Neuronal stem cell (in vitro differentiated cells): ENCODE measurements around the gene PTPRD.

Experiments
- DNase-seq: peaks from one replicate; pipeline ENCODE4 v3.0.0-alpha.2; 2013; ENCODE audit warnings: low spot score
- H2AFZ ChIP-seq: one replicate; pipeline ENCODE4 v1.6.1; 2013; ENCODE audit warnings: mild to moderate bottlenecking, low read length, inconsistent platforms
- H2AK5ac ChIP-seq: 2 replicates; pipeline ENCODE4 v1.6.1; 2013; ENCODE audit warnings: low read depth, mild to moderate bottlenecking, inconsistent platforms, low read length, moderate library complexity, mixed read lengths
- H2BK120ac ChIP-seq: 2 replicates; pipeline ENCODE4 v1.6.1; 2013; ENCODE audit warnings: low read depth, mild to moderate bottlenecking, inconsistent platforms, low read length, moderate library complexity, mixed read lengths
- H2BK12ac ChIP-seq: one replicate; pipeline ENCODE4 v1.6.1; 2013; ENCODE audit warnings: low read length, inconsistent platforms
- H2BK15ac ChIP-seq: 2 replicates; pipeline ENCODE4 v1.6.1; 2013; ENCODE audit warnings: mild to moderate bottlenecking, low read length, inconsistent platforms, mixed read lengths
- H2BK5ac ChIP-seq: one replicate; pipeline ENCODE4 v1.6.1; 2013; ENCODE audit warnings: inconsistent platforms, mild to moderate bottlenecking, low read length, moderate library complexity
- H3K14ac ChIP-seq: one replicate; pipeline ENCODE4 v1.6.1; 2013; ENCODE audit warnings: low read length, inconsistent platforms
- H3K18ac ChIP-seq: 2 replicates; pipeline ENCODE4 v1.6.1; 2013; ENCODE audit warnings: low read length, inconsistent platforms
- H3K23ac ChIP-seq: 2 replicates; pipeline ENCODE4 v1.6.1; 2013; ENCODE audit warnings: low read depth, mild to moderate bottlenecking, mixed read lengths, low read length, inconsistent platforms; ENCODE audit not compliant: poor library complexity
- H3K27ac ChIP-seq: replicated peaks from 3 replicates; pipeline ENCODE4 v1.5.1; 2013; ENCODE audit warnings: low read length, inconsistent platforms
- H3K27me3 ChIP-seq, 3 experiments: 2 replicates each; pipeline ENCODE4 v1.6.1; 2013; ENCODE audit warnings: low read length in 3 of 3, mild to moderate bottlenecking in 2 of 3, inconsistent platforms in 1 of 3, low read depth in 1 of 3, mixed read lengths in 1 of 3, moderate library complexity in 1 of 3; ENCODE audit not compliant: control insufficient read depth in 3 of 3, insufficient read depth in 3 of 3
- H3K36me3 ChIP-seq, 2 donors: replicated peaks in 1 of 2; 2 replicates each; pipeline ENCODE4 v1.6.1; 2013; ENCODE audit warnings: low read length in 2 of 2; ENCODE audit not compliant: control insufficient read depth in 2 of 2, insufficient read depth in 2 of 2
- H3K4ac ChIP-seq: 2 replicates; pipeline ENCODE4 v1.6.1; 2013; ENCODE audit warnings: inconsistent platforms, mild to moderate bottlenecking, low read length, moderate library complexity
- H3K4me1 ChIP-seq, 2 donors: 1 replicate in 1 of 2; 2 replicates in 1 of 2; pipeline ENCODE4 v1.6.1; 2013; ENCODE audit warnings: low read length in 2 of 2, low read depth in 1 of 2; ENCODE audit not compliant: control insufficient read depth in 2 of 2, insufficient read depth in 1 of 2
- H3K4me2 ChIP-seq: one replicate; pipeline ENCODE4 v1.6.1; 2013; ENCODE audit warnings: mild to moderate bottlenecking, low read length, inconsistent platforms; ENCODE audit not compliant: insufficient read depth, poor library complexity, severe bottlenecking
- H3K4me3 ChIP-seq, 2 donors: 2 replicates each; pipeline ENCODE4 v1.5.1; 2013; ENCODE audit warnings: low read length in 2 of 2, mild to moderate bottlenecking in 2 of 2, inconsistent platforms in 1 of 2, moderate library complexity in 1 of 2
- H3K79me1 ChIP-seq: one replicate; pipeline ENCODE4 v1.6.1; 2013; ENCODE audit warnings: low read depth, mild to moderate bottlenecking, inconsistent platforms, low read length, moderate library complexity
- H3K9ac ChIP-seq: one replicate; pipeline ENCODE4 v1.6.1; 2013; ENCODE audit warnings: mild to moderate bottlenecking, low read depth, low read length, inconsistent platforms; ENCODE audit not compliant: poor library complexity
- H3K9me3 ChIP-seq, 2 donors: replicated peaks in 1 of 2; 2 replicates each; pipeline versions ENCODE3 to v1.6.1; 2013; ENCODE audit warnings: low read length in 2 of 2, mild to moderate bottlenecking in 2 of 2, inconsistent platforms in 1 of 2, low read depth in 1 of 2, mixed read lengths in 1 of 2, moderate library complexity in 1 of 2; ENCODE audit not compliant: control insufficient read depth in 2 of 2, insufficient read depth in 1 of 2
- H4K8ac ChIP-seq: one replicate; pipeline ENCODE4 v1.6.1; 2013; ENCODE audit warnings: low read depth, mild to moderate bottlenecking, inconsistent platforms, low read length, moderate library complexity
- H4K91ac ChIP-seq: one replicate; pipeline ENCODE4 v1.6.1; 2013; ENCODE audit warnings: low read length, low read depth, mild to moderate bottlenecking, inconsistent platforms; ENCODE audit not compliant: poor library complexity
- WGBS, 2 donors: extraction: QIAGEN DNeasy Blood & Tissue Kit; methylation state at CpG; one replicate each; pipeline ENCODE4 v1.1.7; 2013; ENCODE audit warnings: missing lambda C conversion rate in 2 of 2, mixed read lengths in 1 of 2; ENCODE audit not compliant: insufficient read length in 2 of 2, insufficient replicate concordance in 1 of 2; ENCODE audit errors: extremely low coverage in 2 of 2; 5-methylcytosine and 5-hydroxymethylcytosine counted together

Gene PTPRD

GRCh38 chr9:8477450-8477849 lies 2135.4 kb downstream of the PTPRD start:
- Histone ChIP-seq H3K27ac (no peak overlapping the region), H2BK12ac (no peak overlapping the region), H3K18ac (no peak overlapping the region), H4K91ac (no peak overlapping the region), H2AFZ (no peak overlapping the region), H3K4me2 (no peak overlapping the region), H3K9me3 (peaks cover 2 to 13% of the 10 kb centered on the region in 2 donors), H3K4me3 (no peak overlapping the region), H3K27me3 (no peaks in the 10 kb centered on the region), H3K4ac (no peak overlapping the region), H3K9ac (no peak overlapping the region), H3K4me1 (no peaks in the 10 kb centered on the region), H2AK5ac (no peak overlapping the region), H2BK5ac (no peak overlapping the region), H2BK120ac (no peak overlapping the region), H3K14ac (no peak overlapping the region), H3K79me1 (no peaks in the 10 kb centered on the region), H2BK15ac (no peak overlapping the region), H3K36me3 (peaks cover 0 to 38% of the 10 kb centered on the region in 2 donors), H3K23ac (no peak overlapping the region), H4K8ac (no peak overlapping the region)
- no CpG with 5 or more reads among the region's 3 CpGs for WGBS, 2 donors
- DNase-seq: no peak

- H3K14ac ChIP-seq: no peak overlapping the region
- no peak for DNase-seq
- no peak overlapping the region for H3K9ac ChIP-seq
- H3K4me2 ChIP-seq: no peak overlapping the region
- no peak overlapping the region for H2BK5ac ChIP-seq
- no peak overlapping the region for H4K91ac ChIP-seq
- H3K9me3 ChIP-seq: peaks cover 2 to 13% of the 10 kb centered on the region in 2 donors
- H3K4me3 ChIP-seq: no peak overlapping the region
- no peak overlapping the region for H3K23ac ChIP-seq
- H3K27me3 ChIP-seq: no peaks in the 10 kb centered on the region
- peaks cover 0 to 37% of the 10 kb centered on the region in 2 donors for H3K36me3 ChIP-seq
- H3K27ac ChIP-seq: no peak overlapping the region
- no peak overlapping the region for H2BK15ac ChIP-seq
- H3K18ac ChIP-seq: no peak overlapping the region
- H2BK12ac ChIP-seq: no peak overlapping the region
- no peaks in the 10 kb centered on the region for H3K4me1 ChIP-seq
- H4K8ac ChIP-seq: no peak overlapping the region
- H2AK5ac ChIP-seq: no peak overlapping the region
- H3K4ac ChIP-seq: no peak overlapping the region
- no peaks in the 10 kb centered on the region for H3K79me1 ChIP-seq
- no peak overlapping the region for H2AFZ ChIP-seq
- no CpG with 5 or more reads among the region's 1 CpG for WGBS, 2 donors
- no peak overlapping the region for H2BK120ac ChIP-seq
Observed at GRCh38 chr9:8474937-8475336, 2137.9 kb downstream of the PTPRD start.

- Histone ChIP-seq H3K27me3 (no peaks in the 10 kb centered on the region), H3K23ac (no peak overlapping the region), H3K14ac (no peak overlapping the region), H2BK120ac (no peak overlapping the region), H2AFZ (no peak overlapping the region), H2BK5ac (no peak overlapping the region), H3K4me1 (no peaks in the 10 kb centered on the region), H2AK5ac (no peak overlapping the region), H3K79me1 (no peaks in the 10 kb centered on the region), H3K18ac (no peak overlapping the region), H2BK15ac (no peak overlapping the region), H3K4me3 (no peak overlapping the region), H3K4me2 (no peak overlapping the region), H2BK12ac (no peak overlapping the region), H3K9ac (no peak overlapping the region), H3K36me3 (peaks cover 0 to 44% of the 10 kb centered on the region in 2 donors), H3K27ac (no peak overlapping the region), H3K4ac (no peak overlapping the region), H4K8ac (no peak overlapping the region), H3K9me3 (peaks cover 2 to 13% of the 10 kb centered on the region in 2 donors), H4K91ac (no peak overlapping the region)
- no peak for DNase-seq
- no CpG with 5 or more reads among the region's 10 CpGs for WGBS, 2 donors
Observed at GRCh38 chr9:8473244-8474020, 2139.4 kb downstream of the PTPRD start.

GRCh38 chr9:8468045-8468637 lies 2144.7 kb downstream of the PTPRD start:
- no peak overlapping the region for H2BK120ac ChIP-seq
- DNase-seq: no peak
- WGBS, 2 donors: no CpG with 5 or more reads among the region's 3 CpGs
- no peak overlapping the region for H3K18ac ChIP-seq
- H4K8ac ChIP-seq: no peak overlapping the region
- H3K27ac ChIP-seq: no peak overlapping the region
- H3K9ac ChIP-seq: no peak overlapping the region
- H4K91ac ChIP-seq: no peak overlapping the region
- H3K27me3 ChIP-seq: no peaks in the 10 kb centered on the region
- no peak overlapping the region for H3K4ac ChIP-seq
- H3K14ac ChIP-seq: no peak overlapping the region
- H3K36me3 ChIP-seq: peaks cover 4 to 37% of the 10 kb centered on the region in 2 donors
- H2AK5ac ChIP-seq: no peak overlapping the region
- H2BK15ac ChIP-seq: no peak overlapping the region
- no peak overlapping the region for H3K4me3 ChIP-seq
- no peak overlapping the region for H2AFZ ChIP-seq
- no peak overlapping the region for H3K4me2 ChIP-seq
- no peaks in the 10 kb centered on the region for H3K4me1 ChIP-seq
- H2BK5ac ChIP-seq: no peak overlapping the region
- H3K23ac ChIP-seq: no peak overlapping the region
- no peaks in the 10 kb centered on the region for H3K9me3 ChIP-seq
- H2BK12ac ChIP-seq: no peak overlapping the region
- no peaks in the 10 kb centered on the region for H3K79me1 ChIP-seq
